ENCODE data around the gene NKIRAS2.

DNA sequence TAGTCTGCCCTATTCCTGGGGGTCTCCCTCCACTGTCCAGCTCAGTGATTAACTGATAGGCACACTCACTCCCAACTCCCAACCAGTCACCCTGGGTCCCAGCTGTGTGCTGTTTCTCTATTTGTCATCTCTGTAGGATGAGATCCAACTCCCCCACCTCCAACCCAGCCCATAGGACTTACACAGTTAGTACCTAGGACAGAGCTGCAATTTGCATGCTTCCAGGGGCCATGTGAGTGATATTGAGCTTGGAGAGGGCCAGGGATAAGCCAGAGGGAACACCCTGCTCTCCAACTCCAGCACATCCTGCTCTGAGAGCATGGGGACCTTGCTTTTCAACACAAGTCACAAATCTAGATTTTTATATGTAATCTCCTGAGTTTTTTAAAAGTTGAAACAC lies 21.7 kb downstream of the NKIRAS2 start:
- TF ChIP-seq, protein P1, sequence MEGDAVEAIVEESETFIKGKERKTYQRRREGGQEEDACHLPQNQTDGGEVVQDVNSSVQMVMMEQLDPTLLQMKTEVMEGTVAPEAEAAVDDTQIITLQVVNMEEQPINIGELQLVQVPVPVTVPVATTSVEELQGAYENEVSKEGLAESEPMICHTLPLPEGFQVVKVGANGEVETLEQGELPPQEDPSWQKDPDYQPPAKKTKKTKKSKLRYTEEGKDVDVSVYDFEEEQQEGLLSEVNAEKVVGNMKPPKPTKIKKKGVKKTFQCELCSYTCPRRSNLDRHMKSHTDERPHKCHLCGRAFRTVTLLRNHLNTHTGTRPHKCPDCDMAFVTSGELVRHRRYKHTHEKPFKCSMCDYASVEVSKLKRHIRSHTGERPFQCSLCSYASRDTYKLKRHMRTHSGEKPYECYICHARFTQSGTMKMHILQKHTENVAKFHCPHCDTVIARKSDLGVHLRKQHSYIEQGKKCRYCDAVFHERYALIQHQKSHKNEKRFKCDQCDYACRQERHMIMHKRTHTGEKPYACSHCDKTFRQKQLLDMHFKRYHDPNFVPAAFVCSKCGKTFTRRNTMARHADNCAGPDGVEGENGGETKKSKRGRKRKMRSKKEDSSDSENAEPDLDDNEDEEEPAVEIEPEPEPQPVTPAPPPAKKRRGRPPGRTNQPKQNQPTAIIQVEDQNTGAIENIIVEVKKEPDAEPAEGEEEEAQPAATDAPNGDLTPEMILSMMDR (IDR thresholded peaks at IDR 0.05; ENCODE audit: low read depth, low read length, poor library complexity, severe bottlenecking) = no peak
- no peak for TF ChIP-seq EZH2phosphoT487 (IDR thresholded peaks at IDR 0.05; ENCODE audit: borderline replicate concordance, low read length)
